Endothelial cell of umbilical vein (primary cell): ENCODE measurements around the gene SLC66A2. TPM values are rescaled to one million over a fixed set of nuclear protein-coding genes. Genes with fewer than 3 reads are reported as not detected.

Experiments
- BruUV-seq: library from RNA; stranded (reverse); fragments of 400-500 nt; replicated peaks from 2 replicates; lab custom pipeline; 2021; lab: Mats Ljungman, UMichigan
- CTCF ChIA-PET: fragments of 300-600, 350-600 bp; sonication (Branson Sonifier 250); formaldehyde crosslinking; loops from one replicate; lab custom pipeline; 2021; ENCODE audit warnings: antibody characterized with exemption, inconsistent platforms; lab: Charles Lee
- POLR2A ChIA-PET: fragments of 300-600, 350-600 bp; sonication (Branson Sonifier 250); formaldehyde crosslinking; loops from one replicate; lab custom pipeline; 2021; ENCODE audit warnings: antibody characterized with exemption, inconsistent platforms; lab: Charles Lee
- DNase-seq: peaks from one replicate; pipeline ENCODE4 v3.0.0-alpha.2; 2011; ENCODE audit warnings: low read depth, low spot score
- FAIRE-seq: peaks from 2 replicates; lab custom pipeline; 2011; peaks lifted over from hg19 to GRCh38; lab: Jason Lieb, UNC
- H2AFZ ChIP-seq: 2 replicates; pipeline ENCODE4 v1.6.0; 2012; ENCODE audit warnings: low read depth, low read length, control low read depth, inconsistent platforms
- H3K27ac ChIP-seq: 2 replicates; pipeline ENCODE4 v1.5.1; 2011; ENCODE audit warnings: low read depth, mild to moderate bottlenecking, control low read depth, low read length, moderate library complexity; ENCODE audit not compliant: insufficient read depth
- H3K27me3 ChIP-seq, 2 experiments: 2 replicates each; pipeline versions ENCODE4 v1.6.0 to v1.6.1; 2011; ENCODE audit warnings: low read length in 2 of 2, mixed read lengths in 1 of 2; ENCODE audit not compliant: control insufficient read depth in 2 of 2, insufficient read depth in 2 of 2
- H3K36me3 ChIP-seq, 2 experiments: 2 replicates in 1 of 2; 3 replicates in 1 of 2; pipeline ENCODE4 v1.5.1; 2011; ENCODE audit warnings: low read length in 2 of 2, mild to moderate bottlenecking in 1 of 2, moderate library complexity in 1 of 2; ENCODE audit not compliant: control insufficient read depth in 2 of 2, insufficient read depth in 2 of 2; ENCODE audit errors: extremely low read depth in 1 of 2
- H3K4me1 ChIP-seq: 3 replicates; pipeline ENCODE4 v1.5.1; 2011; ENCODE audit warnings: mild to moderate bottlenecking, low read length; ENCODE audit not compliant: control insufficient read depth, insufficient read depth; ENCODE audit errors: extremely low read depth
- H3K4me2 ChIP-seq: 2 replicates; pipeline ENCODE4 v1.6.1; 2011; ENCODE audit warnings: low read length, control low read depth, mixed read lengths; ENCODE audit not compliant: insufficient read depth
- H3K4me3 ChIP-seq, 3 experiments: fragments of 200-600 bp in 1 of 3; sonication (generic), shearing (Covaris generic) in 1 of 3; replicated peaks in 1 of 3; 2 replicates each; pipeline ENCODE4 v1.5.1; 2011 to 2016; ENCODE audit warnings: control low read depth in 3 of 3, low read length in 3 of 3, mild to moderate bottlenecking in 2 of 3, inconsistent platforms in 1 of 3, low read depth in 1 of 3, moderate library complexity in 1 of 3; ENCODE audit not compliant: insufficient read depth in 1 of 3
- H3K79me2 ChIP-seq: 2 replicates; pipeline ENCODE4 v1.6.0; 2012; ENCODE audit warnings: low read length, inconsistent platforms; ENCODE audit not compliant: control insufficient read depth, insufficient read depth
- H3K9ac ChIP-seq: replicated peaks from 2 replicates; pipeline ENCODE3; 2011; ENCODE audit warnings: low read length, control low read depth; ENCODE audit not compliant: insufficient read depth; ENCODE audit errors: extremely low read depth
- H3K9me1 ChIP-seq: replicated peaks from 3 replicates; pipeline ENCODE4 v1.6.0; 2011; ENCODE audit warnings: mild to moderate bottlenecking, low read length; ENCODE audit not compliant: control insufficient read depth, insufficient read depth; ENCODE audit errors: extremely low read depth
- H3K9me3 ChIP-seq: replicated peaks from 2 replicates; pipeline ENCODE4 v1.5.1; 2012; ENCODE audit warnings: low read length, inconsistent platforms; ENCODE audit not compliant: control insufficient read depth, insufficient read depth
- H4K20me1 ChIP-seq: replicated peaks from 2 replicates; pipeline ENCODE3; 2011; ENCODE audit warnings: mild to moderate bottlenecking, low read length; ENCODE audit not compliant: control insufficient read depth, insufficient read depth; ENCODE audit errors: extremely low read depth
- EZH2 ChIP-seq: IDR thresholded peaks from 2 replicates; pipeline ENCODE4 v1.6.1; 2012; ENCODE audit warnings: borderline replicate concordance, low read depth, mild to moderate bottlenecking, moderate library complexity, low read length, inconsistent platforms; ENCODE audit not compliant: severe bottlenecking
- FOS ChIP-seq: IDR thresholded peaks from 2 replicates; pipeline ENCODE4 v1.6.1; 2011; ENCODE audit warnings: mild to moderate bottlenecking, low read length, moderate library complexity, borderline replicate concordance; ENCODE audit not compliant: insufficient read depth
- MYC ChIP-seq: IDR thresholded peaks from one replicate; pipeline ENCODE4 v1.6.1; 2011; ENCODE audit warnings: mild to moderate bottlenecking, low read depth, low read length
- POLR2AphosphoS5 ChIP-seq: IDR thresholded peaks from 2 replicates; pipeline ENCODE4 v1.6.1; 2012; ENCODE audit warnings: low read depth, mild to moderate bottlenecking, control low read depth, low read length, moderate library complexity; ENCODE audit not compliant: insufficient read depth
- dilution Hi-C: fragments of 300-500 bp; cut with MboI; formaldehyde crosslinking; loops from one replicate; pipeline ENCODE4 v1.15.0; 2019; ENCODE audit warnings: low sequenced_read_pairs; ENCODE audit not compliant: extremely low pct_ligation_motif_present
- intact Hi-C: fragments of 100-400 bp; cut with micrococcal nuclease; formaldehyde crosslinking; loops from one replicate; pipeline ENCODE4 v1.10.0; 2022
- polyA plus RNA-seq, 4 experiments: library from polyadenylated mRNA; depleted of rRNA in 3 of 4; stranded (reverse) in 3 of 4; unstranded in 1 of 4; fragments of >200 nt; gene quantifications; 2 replicates each; pipeline versions ENCODE4 v1.2.1 to v1.2.3, GENCODE V29; 2011 to 2012; ENCODE audit warnings: missing spikeins in 1 of 4
- total RNA-seq: library from RNA; stranded (reverse); gene quantifications from 2 replicates; pipeline ENCODE4 v1.2.3, GENCODE V29; 2021
- TF ChIP-seq, protein P1 (sequence below): IDR thresholded peaks from 2 replicates; pipeline ENCODE4 v1.6.1; 2011; ENCODE audit not compliant: insufficient read depth, insufficient read length

Gene SLC66A2
- total and polyA plus RNA-seq, 2 donors (not counting 3 experiments of a cell fraction or from before 2014, with no cell fraction given) = 32.5 to 37.1 TPM

DNA sequence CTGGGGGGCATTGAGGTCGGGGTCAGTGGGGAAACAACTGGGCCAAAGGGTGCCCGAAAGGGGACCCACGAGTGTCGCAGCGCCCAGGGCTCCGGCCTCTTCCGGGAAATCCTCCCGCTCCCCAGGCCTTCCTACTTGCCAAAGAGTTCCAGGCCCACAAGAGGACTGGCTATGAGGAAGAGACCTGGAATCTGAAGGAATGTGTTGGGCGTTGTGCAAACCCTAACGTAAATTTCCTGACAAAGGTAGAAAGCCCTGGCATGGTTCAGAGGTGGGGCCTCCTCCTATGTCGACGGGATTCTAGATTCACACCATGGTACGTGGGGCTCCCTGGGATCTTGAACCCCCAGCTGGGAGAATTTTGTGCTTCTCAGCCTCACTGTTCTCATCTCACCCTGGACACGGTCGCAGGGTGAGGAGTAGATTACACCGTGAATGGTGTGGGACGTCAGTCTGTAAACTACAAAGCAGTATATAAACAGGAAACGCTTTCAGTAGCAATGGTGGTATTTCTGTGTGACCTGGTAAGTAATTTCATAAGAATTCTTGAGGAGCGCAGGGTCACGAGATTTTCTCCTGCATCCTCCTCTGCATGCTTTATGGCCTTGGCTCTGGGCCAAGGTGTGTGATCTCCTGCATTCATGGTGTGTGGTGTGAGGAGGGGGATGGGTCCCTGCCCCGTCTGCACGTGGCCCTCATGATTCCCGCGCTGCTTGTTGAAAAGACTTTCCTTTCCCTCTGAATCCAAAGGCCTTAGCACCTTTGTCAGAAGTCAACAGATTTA lies 13.9 kb upstream of the SLC66A2 start:
- DNase-seq (peak; percentile 76), FAIRE-seq (peak; percentile 81)
- Histone ChIP-seq H4K20me1 (no peaks in the 10 kb centered on the region), H3K27me3 (peaks cover 4 to 6% of the 10 kb centered on the region in 2 experiments), H2AFZ (peak overlapping the region; percentile 49), H3K4me1 (peaks cover 12% of the 10 kb centered on the region), H3K4me2 (peak overlapping the region; percentile 80), H3K9me1 (no peaks in the 10 kb centered on the region), H3K79me2 (no peaks in the 10 kb centered on the region), H3K36me3 (no peaks in the 10 kb centered on the region), H3K27ac (peak overlapping the region; percentile 57), H3K9ac (peak overlapping the region; percentile 59), H3K9me3 (no peaks in the 10 kb centered on the region), H3K4me3 (peak overlapping the region in 2 of 3 experiments; percentile 40 to 44)
- intact Hi-C loops (loop anchor here (1.0 kb wide), 1 partner anchor 23 kb away; the partner anchor contains the start of gene TXNL4A), dilution Hi-C loops (no loop called here)
- POLR2A ChIA-PET = no interaction called here
- no TSS peak for BruUV-seq
- no peak for TF ChIP-seq POLR2AphosphoS5
- TF ChIP-seq FOS = no peak
- TF ChIP-seq, protein P1, sequence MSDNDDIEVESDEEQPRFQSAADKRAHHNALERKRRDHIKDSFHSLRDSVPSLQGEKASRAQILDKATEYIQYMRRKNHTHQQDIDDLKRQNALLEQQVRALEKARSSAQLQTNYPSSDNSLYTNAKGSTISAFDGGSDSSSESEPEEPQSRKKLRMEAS = peak; percentile 69
- no peak for TF ChIP-seq EZH2
- TF ChIP-seq MYC = peak; percentile 94
- CTCF ChIA-PET = interaction anchor here (1.8 kb wide), 1 partner anchor 22 kb away, joined by 5 read pairs; no protein-coding TSS in a partner anchor
